HS-5 (cell line): ENCODE data around the gene SMAD1.

Source experiments
- DNase-seq: peaks from one replicate; pipeline ENCODE4 v3.0.0-alpha.2; 2012; ENCODE audit warnings: low read depth

SMAD1 gene

GRCh38 chr4:145481164-145481941, at the start of gene SMAD1:
SMAD1 (plus strand) TSS chr4:145481853; CDS start chr4:145514614, 32,761 bp downstream.
- peak; percentile 32 for DNase-seq

GRCh38 chr4:145433684-145434083, 48.0 kb upstream of the SMAD1 start:
- DNase-seq: no peak

- no peak for DNase-seq
Observed at GRCh38 chr4:145435646-145436045, 46.0 kb upstream of the SMAD1 start.

GRCh38 chr4:145436114-145436513, 45.5 kb upstream of the SMAD1 start:
- DNase-seq: no peak

- DNase-seq: no peak
Observed at GRCh38 chr4:145436796-145437195, 44.9 kb upstream of the SMAD1 start.

GRCh38 chr4:145437466-145437865, 44.2 kb upstream of the SMAD1 start:
- DNase-seq: no peak

GRCh38 chr4:145438298-145438697, 43.4 kb upstream of the SMAD1 start:
- no peak for DNase-seq

GRCh38 chr4:145440292-145441007, 41.2 kb upstream of the SMAD1 start:
- no peak for DNase-seq

- DNase-seq: no peak
Observed at GRCh38 chr4:145446184-145446583, 35.5 kb upstream of the SMAD1 start.

GRCh38 chr4:145451895-145452294, 29.8 kb upstream of the SMAD1 start:
- no peak for DNase-seq

GRCh38 chr4:145452447-145453162, 29.0 kb upstream of the SMAD1 start:
- DNase-seq: no peak

GRCh38 chr4:145453163-145453520, 28.5 kb upstream of the SMAD1 start:
- DNase-seq: no peak

GRCh38 chr4:145473203-145473602, 8.4 kb upstream of the SMAD1 start:
- no peak for DNase-seq

GRCh38 chr4:145480257-145480656, 1.4 kb upstream of the SMAD1 start:
- no peak for DNase-seq

GRCh38 chr4:145481942-145482208, 222 bp downstream of the SMAD1 start:
- DNase-seq: no peak

GRCh38 chr4:145482209-145483037, 770 bp downstream of the SMAD1 start:
- no peak for DNase-seq

GRCh38 chr4:145483514-145483913, 1.9 kb downstream of the SMAD1 start:
- no peak for DNase-seq

GRCh38 chr4:145484225-145484846, 2.7 kb downstream of the SMAD1 start:
- no peak for DNase-seq

GRCh38 chr4:145485120-145485519, 3.5 kb downstream of the SMAD1 start:
- no peak for DNase-seq

GRCh38 chr4:145486603-145487002, 5.0 kb downstream of the SMAD1 start:
- DNase-seq: no peak

- DNase-seq: no peak
Observed at GRCh38 chr4:145487631-145488030, 6.0 kb downstream of the SMAD1 start.

GRCh38 chr4:145488310-145488709, 6.7 kb downstream of the SMAD1 start:
- DNase-seq: no peak
